ENCODE measurements around the gene VWF.

The VWF gene

DNA sequence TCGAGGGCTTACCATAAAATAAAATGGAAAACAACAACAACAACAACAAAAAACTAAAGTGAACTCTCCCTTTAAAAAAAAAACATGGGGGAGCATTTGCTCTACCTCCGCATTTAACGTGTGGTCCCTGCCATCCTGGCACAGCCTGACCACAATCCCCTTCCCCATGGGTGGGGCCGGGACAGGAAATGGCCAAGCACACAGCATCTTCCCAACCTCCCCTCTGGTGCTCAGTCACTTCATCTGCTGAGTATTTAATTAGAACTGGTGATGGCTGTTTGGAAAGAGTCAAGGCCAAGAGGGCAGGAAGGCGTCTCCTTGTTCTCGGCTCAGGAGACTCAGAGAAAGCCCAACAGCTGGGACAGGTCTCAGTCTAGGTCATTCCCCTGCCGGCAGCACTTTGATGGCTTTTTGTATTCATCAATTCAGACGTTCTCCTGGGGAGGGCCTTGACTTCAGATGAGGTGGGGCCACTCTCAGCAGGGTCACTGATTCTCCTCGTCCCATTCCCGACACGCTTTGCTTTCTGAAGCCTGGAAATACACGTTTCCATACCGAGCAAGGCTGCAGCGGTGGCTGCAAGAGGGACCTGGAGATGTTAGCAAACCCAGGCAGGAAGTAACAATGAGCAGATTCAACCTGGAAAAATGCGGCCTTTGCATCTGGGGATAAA lies 223.8 kb downstream of the VWF start:
- Histone ChIP-seq H3K4me3 (replicated peaks; ENCODE audit: insufficient read depth, low read length) (no peak overlapping the region), H3K27me3 (ENCODE audit: insufficient read depth, poor library complexity, severe bottlenecking) (no peaks in the 10 kb centered on the region), H3K27ac (replicated peaks) (no peak overlapping the region)
- TF ChIP-seq, protein P1, sequence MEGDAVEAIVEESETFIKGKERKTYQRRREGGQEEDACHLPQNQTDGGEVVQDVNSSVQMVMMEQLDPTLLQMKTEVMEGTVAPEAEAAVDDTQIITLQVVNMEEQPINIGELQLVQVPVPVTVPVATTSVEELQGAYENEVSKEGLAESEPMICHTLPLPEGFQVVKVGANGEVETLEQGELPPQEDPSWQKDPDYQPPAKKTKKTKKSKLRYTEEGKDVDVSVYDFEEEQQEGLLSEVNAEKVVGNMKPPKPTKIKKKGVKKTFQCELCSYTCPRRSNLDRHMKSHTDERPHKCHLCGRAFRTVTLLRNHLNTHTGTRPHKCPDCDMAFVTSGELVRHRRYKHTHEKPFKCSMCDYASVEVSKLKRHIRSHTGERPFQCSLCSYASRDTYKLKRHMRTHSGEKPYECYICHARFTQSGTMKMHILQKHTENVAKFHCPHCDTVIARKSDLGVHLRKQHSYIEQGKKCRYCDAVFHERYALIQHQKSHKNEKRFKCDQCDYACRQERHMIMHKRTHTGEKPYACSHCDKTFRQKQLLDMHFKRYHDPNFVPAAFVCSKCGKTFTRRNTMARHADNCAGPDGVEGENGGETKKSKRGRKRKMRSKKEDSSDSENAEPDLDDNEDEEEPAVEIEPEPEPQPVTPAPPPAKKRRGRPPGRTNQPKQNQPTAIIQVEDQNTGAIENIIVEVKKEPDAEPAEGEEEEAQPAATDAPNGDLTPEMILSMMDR (IDR thresholded peaks at IDR 0.05; ENCODE audit: insufficient read depth, low read length): no peak
- TF ChIP-seq GABPA (IDR thresholded peaks at IDR 0.05; ENCODE audit: low read depth) (no peak), SPI1 (IDR thresholded peaks at IDR 0.05; ENCODE audit: borderline replicate concordance, low read depth) (no peak), POLR2AphosphoS5 (IDR thresholded peaks at IDR 0.05; ENCODE audit: low read depth) (no peak)
- TF ChIP-seq, protein P2, sequence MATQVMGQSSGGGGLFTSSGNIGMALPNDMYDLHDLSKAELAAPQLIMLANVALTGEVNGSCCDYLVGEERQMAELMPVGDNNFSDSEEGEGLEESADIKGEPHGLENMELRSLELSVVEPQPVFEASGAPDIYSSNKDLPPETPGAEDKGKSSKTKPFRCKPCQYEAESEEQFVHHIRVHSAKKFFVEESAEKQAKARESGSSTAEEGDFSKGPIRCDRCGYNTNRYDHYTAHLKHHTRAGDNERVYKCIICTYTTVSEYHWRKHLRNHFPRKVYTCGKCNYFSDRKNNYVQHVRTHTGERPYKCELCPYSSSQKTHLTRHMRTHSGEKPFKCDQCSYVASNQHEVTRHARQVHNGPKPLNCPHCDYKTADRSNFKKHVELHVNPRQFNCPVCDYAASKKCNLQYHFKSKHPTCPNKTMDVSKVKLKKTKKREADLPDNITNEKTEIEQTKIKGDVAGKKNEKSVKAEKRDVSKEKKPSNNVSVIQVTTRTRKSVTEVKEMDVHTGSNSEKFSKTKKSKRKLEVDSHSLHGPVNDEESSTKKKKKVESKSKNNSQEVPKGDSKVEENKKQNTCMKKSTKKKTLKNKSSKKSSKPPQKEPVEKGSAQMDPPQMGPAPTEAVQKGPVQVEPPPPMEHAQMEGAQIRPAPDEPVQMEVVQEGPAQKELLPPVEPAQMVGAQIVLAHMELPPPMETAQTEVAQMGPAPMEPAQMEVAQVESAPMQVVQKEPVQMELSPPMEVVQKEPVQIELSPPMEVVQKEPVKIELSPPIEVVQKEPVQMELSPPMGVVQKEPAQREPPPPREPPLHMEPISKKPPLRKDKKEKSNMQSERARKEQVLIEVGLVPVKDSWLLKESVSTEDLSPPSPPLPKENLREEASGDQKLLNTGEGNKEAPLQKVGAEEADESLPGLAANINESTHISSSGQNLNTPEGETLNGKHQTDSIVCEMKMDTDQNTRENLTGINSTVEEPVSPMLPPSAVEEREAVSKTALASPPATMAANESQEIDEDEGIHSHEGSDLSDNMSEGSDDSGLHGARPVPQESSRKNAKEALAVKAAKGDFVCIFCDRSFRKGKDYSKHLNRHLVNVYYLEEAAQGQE (IDR thresholded peaks at IDR 0.05; ENCODE audit: insufficient replicate concordance, low read depth): no peak
- DNase-seq (ENCODE audit: low read depth in 1 of 2, low spot score in 1 of 2): no peak

DNA sequence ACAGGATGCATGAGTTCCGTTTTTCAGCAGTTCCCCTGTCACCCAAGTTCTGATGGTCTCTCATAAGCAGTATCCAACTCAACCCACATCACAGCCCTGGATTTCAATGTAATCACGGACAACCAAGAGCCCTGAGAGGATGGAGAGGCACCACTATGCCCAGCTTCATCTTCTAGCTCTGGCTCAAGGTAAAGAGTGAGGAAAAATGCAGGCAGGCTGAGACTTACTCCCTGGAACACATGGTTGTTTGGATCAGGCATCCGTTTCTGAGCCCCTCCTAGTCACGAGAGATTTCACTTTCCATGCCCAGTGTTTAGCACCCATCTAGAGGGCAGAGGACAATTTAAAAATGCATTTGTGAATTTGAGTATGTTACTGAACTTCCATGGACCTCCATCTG lies 224.4 kb downstream of the VWF start:
- DNase-seq (ENCODE audit: low read depth in 1 of 2, low spot score in 1 of 2): no peak
- TF ChIP-seq, protein P1 (IDR thresholded peaks at IDR 0.05; ENCODE audit: insufficient read depth, low read length): no peak
- TF ChIP-seq, protein P2 (IDR thresholded peaks at IDR 0.05; ENCODE audit: insufficient replicate concordance, low read depth): no peak
- TF ChIP-seq GABPA (IDR thresholded peaks at IDR 0.05; ENCODE audit: low read depth): no peak
- no peak for TF ChIP-seq SPI1 (IDR thresholded peaks at IDR 0.05; ENCODE audit: borderline replicate concordance, low read depth)
- TF ChIP-seq POLR2AphosphoS5 (IDR thresholded peaks at IDR 0.05; ENCODE audit: low read depth): no peak
- H3K27me3 ChIP-seq (ENCODE audit: insufficient read depth, poor library complexity, severe bottlenecking): no peaks in the 10 kb centered on the region
- no peak overlapping the region for H3K27ac ChIP-seq (replicated peaks)
- no peak overlapping the region for H3K4me3 ChIP-seq (replicated peaks; ENCODE audit: insufficient read depth, low read length)

DNA sequence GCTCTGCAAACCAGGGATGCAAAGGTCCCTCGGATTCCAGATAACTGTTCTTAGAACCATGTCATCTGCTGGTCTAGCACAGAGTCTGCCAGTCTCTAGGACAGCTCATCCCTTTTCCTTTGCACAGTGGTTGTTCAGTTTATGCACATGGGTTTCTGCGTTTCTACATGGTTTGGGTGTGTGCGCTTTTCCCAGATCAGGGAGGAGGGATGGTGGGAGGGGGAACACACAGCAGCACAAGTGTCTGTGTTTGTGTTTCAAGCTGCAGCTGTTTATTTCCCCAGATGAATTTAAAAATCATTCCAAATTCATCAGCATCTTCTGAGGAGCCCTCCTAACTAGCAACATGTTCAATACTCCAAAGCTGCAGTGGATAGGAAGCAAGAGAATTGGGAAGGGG lies 224.8 kb downstream of the VWF start:
- Histone ChIP-seq H3K27me3 (ENCODE audit: insufficient read depth, poor library complexity, severe bottlenecking) (no peaks in the 10 kb centered on the region), H3K4me3 (replicated peaks; ENCODE audit: insufficient read depth, low read length) (no peak overlapping the region), H3K27ac (replicated peaks) (no peak overlapping the region)
- no peak for DNase-seq (ENCODE audit: low read depth in 1 of 2, low spot score in 1 of 2)
- TF ChIP-seq, protein P1 (IDR thresholded peaks at IDR 0.05; ENCODE audit: insufficient read depth, low read length): no peak
- TF ChIP-seq, protein P2 (IDR thresholded peaks at IDR 0.05; ENCODE audit: insufficient replicate concordance, low read depth): no peak
- no peak for TF ChIP-seq GABPA (IDR thresholded peaks at IDR 0.05; ENCODE audit: low read depth)
- TF ChIP-seq POLR2AphosphoS5 (IDR thresholded peaks at IDR 0.05; ENCODE audit: low read depth): no peak
- no peak for TF ChIP-seq SPI1 (IDR thresholded peaks at IDR 0.05; ENCODE audit: borderline replicate concordance, low read depth)
